ENCODE results near the gene MAN2B2.

MAN2B2 gene

DNA sequence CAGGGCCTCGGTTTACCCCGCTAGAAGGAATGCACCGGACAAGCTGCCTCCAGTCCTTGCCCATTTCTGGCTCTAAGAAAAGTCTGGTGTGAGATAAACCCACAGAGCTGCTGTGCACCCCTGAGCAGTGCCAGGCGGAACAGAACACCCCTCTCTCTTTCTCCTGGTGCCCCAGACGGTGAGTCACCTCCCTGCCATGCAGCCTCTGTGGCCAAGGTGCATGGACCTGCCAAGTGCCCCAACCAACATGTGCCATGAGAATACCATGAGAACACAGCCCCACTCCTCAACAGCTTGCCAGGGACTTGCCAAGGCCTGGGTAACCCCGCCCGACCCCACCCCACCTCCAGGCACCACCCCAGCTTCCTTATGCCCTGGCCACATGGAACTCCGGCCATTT is 47.7 kb upstream of the MAN2B2 start:
- Histone ChIP-seq H3K36me3 (replicated peaks; ENCODE audit: low read depth, low read length) (no peaks in the 10 kb centered on the region), H3K79me2 (ENCODE audit: low read length) (no peaks in the 10 kb centered on the region), H3K9me3 (ENCODE audit: insufficient read depth, low read length) (no peaks in the 10 kb centered on the region), H3K27ac (ENCODE audit: low read length) (no peak overlapping the region), H3K4me3 (ENCODE audit: low read length) (no peak overlapping the region), H3K27me3 (ENCODE audit: low read depth, low read length) (no peaks in the 10 kb centered on the region), H3K9ac (ENCODE audit: low read length) (no peak overlapping the region), H3K4me1 (ENCODE audit: low read length) (no peaks in the 10 kb centered on the region), H4K20me1 (ENCODE audit: insufficient read depth, low read length) (no peaks in the 10 kb centered on the region), H2AFZ (ENCODE audit: low read depth, low read length) (no peak overlapping the region), H3K4me2 (ENCODE audit: low read length) (no peak overlapping the region)
- TF ChIP-seq EZH2phosphoT487 (IDR thresholded peaks at IDR 0.05; ENCODE audit: low read depth) = no peak
- TF ChIP-seq, protein P1, sequence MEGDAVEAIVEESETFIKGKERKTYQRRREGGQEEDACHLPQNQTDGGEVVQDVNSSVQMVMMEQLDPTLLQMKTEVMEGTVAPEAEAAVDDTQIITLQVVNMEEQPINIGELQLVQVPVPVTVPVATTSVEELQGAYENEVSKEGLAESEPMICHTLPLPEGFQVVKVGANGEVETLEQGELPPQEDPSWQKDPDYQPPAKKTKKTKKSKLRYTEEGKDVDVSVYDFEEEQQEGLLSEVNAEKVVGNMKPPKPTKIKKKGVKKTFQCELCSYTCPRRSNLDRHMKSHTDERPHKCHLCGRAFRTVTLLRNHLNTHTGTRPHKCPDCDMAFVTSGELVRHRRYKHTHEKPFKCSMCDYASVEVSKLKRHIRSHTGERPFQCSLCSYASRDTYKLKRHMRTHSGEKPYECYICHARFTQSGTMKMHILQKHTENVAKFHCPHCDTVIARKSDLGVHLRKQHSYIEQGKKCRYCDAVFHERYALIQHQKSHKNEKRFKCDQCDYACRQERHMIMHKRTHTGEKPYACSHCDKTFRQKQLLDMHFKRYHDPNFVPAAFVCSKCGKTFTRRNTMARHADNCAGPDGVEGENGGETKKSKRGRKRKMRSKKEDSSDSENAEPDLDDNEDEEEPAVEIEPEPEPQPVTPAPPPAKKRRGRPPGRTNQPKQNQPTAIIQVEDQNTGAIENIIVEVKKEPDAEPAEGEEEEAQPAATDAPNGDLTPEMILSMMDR (IDR thresholded peaks at IDR 0.05; ENCODE audit: low read depth, low read length) = no peak

DNA sequence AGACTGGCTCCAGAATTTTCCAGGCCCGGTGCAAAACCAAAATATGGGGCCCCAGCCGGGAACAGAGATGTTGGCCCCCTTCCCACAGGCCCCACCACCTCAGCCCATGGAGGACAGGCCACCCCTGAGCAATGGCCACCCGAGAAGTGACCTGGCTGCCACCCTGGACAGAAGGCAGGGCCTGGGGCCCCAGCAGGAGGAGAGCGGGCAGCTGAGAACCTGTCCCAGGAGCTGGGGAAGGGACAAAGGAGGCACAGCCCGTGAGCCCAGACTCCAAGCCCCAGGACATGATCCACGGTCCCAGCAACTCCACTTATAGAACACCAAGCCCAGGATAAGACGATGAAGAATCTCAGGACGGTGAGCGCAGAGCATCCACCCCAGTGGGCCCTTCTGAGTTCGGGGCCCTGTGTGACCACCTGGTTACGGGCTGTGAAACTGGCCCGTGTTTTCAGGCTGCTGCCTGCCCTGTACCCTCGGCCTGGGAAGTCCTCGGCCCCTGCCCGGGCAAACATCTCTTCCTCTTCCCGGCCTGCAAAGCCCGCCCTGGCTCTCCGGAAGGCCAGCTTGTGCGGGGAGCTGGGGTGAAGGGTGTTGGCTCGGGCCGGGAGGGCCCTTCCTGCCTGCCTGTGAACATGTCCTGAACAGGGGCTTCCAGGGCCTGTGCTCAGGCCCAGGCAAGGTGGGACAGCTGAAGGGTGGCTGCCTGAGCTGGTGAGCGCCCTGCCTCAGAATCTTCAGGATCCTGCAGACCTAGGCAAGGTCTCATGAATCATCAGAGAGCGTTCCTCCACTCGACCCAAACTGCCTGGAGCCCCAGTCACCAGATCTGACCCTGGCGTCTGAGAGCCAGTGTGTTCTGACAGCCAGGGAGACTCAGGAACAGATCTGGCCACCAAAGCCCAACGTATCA is 47.0 kb upstream of the MAN2B2 start:
- H3K4me3 ChIP-seq (ENCODE audit: low read length) = no peak overlapping the region
- no peak overlapping the region for H3K4me2 ChIP-seq (ENCODE audit: low read length)
- no peak overlapping the region for H3K9ac ChIP-seq (ENCODE audit: low read length)
- no peaks in the 10 kb centered on the region for H3K36me3 ChIP-seq (replicated peaks; ENCODE audit: low read depth, low read length)
- no peaks in the 10 kb centered on the region for H4K20me1 ChIP-seq (ENCODE audit: insufficient read depth, low read length)
- TF ChIP-seq, protein P1 (IDR thresholded peaks at IDR 0.05; ENCODE audit: low read depth, low read length) = no peak
- TF ChIP-seq EZH2phosphoT487 (IDR thresholded peaks at IDR 0.05; ENCODE audit: low read depth) = no peak
- no peak overlapping the region for H3K27ac ChIP-seq (ENCODE audit: low read length)
- H3K27me3 ChIP-seq (ENCODE audit: low read depth, low read length) = no peaks in the 10 kb centered on the region
- H3K9me3 ChIP-seq (ENCODE audit: insufficient read depth, low read length) = no peaks in the 10 kb centered on the region
- H3K79me2 ChIP-seq (ENCODE audit: low read length) = no peaks in the 10 kb centered on the region
- no peaks in the 10 kb centered on the region for H3K4me1 ChIP-seq (ENCODE audit: low read length)
- no peak overlapping the region for H2AFZ ChIP-seq (ENCODE audit: low read depth, low read length)

DNA sequence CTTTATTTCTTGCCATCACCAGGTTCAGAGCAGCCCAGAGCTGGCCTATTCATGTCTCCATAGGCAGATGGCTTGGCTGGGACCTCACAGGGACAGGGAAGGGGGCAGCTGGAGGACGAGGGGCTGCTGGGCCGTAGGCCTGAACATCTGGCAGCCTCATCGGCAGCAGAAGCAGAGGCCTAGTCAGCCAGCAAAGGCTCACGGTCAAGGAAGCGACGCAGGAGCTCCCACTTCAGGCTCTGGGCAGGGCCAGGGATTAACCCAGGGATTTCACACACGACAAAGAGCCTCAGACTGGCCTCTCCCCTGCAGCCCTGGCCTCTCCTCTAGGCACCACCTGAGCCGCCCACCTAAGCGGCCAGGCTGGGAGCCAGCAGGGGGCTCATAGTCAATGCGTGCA is 46.0 kb upstream of the MAN2B2 start:
- Histone ChIP-seq H3K4me2 (ENCODE audit: low read length) (no peak overlapping the region), H4K20me1 (ENCODE audit: insufficient read depth, low read length) (no peaks in the 10 kb centered on the region), H3K36me3 (replicated peaks; ENCODE audit: low read depth, low read length) (no peaks in the 10 kb centered on the region), H2AFZ (ENCODE audit: low read depth, low read length) (no peak overlapping the region), H3K27me3 (ENCODE audit: low read depth, low read length) (no peaks in the 10 kb centered on the region), H3K79me2 (ENCODE audit: low read length) (no peaks in the 10 kb centered on the region), H3K9ac (ENCODE audit: low read length) (no peak overlapping the region), H3K27ac (ENCODE audit: low read length) (no peak overlapping the region), H3K9me3 (ENCODE audit: insufficient read depth, low read length) (no peaks in the 10 kb centered on the region; the same call in 1 of the 2 replicates), H3K4me3 (ENCODE audit: low read length) (no peak overlapping the region), H3K4me1 (ENCODE audit: low read length) (no peaks in the 10 kb centered on the region)
- no peak for TF ChIP-seq EZH2phosphoT487 (IDR thresholded peaks at IDR 0.05; ENCODE audit: low read depth)
- TF ChIP-seq, protein P1 (IDR thresholded peaks at IDR 0.05; ENCODE audit: low read depth, low read length) = no peak

DNA sequence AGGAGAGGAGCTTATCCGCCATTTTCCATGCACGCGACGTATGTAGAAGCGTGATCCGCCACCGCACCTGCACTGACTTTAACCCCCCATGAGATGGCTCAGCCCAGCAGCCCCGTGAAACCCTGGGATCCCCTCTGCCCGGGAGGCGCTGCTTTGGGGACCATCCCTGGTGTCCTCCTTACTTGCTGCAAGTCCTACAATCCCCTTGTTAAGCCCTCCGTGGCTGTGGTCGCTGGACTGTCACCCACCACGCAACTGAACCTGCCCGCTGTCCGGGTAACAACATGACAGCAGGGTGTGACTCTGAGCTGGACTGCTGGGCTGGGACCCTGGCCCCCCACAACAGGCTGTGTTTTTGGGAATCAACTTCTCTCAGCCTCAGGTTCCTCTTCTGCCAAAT is 44.7 kb upstream of the MAN2B2 start:
- Histone ChIP-seq H3K36me3 (replicated peaks; ENCODE audit: low read depth, low read length) (no peaks in the 10 kb centered on the region), H2AFZ (ENCODE audit: low read depth, low read length) (no peak overlapping the region), H3K27ac (ENCODE audit: low read length) (no peak overlapping the region), H3K9ac (ENCODE audit: low read length) (no peak overlapping the region), H3K4me1 (ENCODE audit: low read length) (no peaks in the 10 kb centered on the region), H3K9me3 (ENCODE audit: insufficient read depth, low read length) (no peaks in the 10 kb centered on the region; the same call in 1 of the 2 replicates), H3K4me2 (ENCODE audit: low read length) (no peak overlapping the region), H3K4me3 (ENCODE audit: low read length) (no peak overlapping the region), H4K20me1 (ENCODE audit: insufficient read depth, low read length) (no peaks in the 10 kb centered on the region), H3K79me2 (ENCODE audit: low read length) (no peaks in the 10 kb centered on the region), H3K27me3 (ENCODE audit: low read depth, low read length) (no peaks in the 10 kb centered on the region)
- TF ChIP-seq, protein P1 (IDR thresholded peaks at IDR 0.05; ENCODE audit: low read depth, low read length) = no peak
- TF ChIP-seq EZH2phosphoT487 (IDR thresholded peaks at IDR 0.05; ENCODE audit: low read depth) = no peak
